ENCODE results near the gene FN3KRP.
"Not testable (repeated sequence)": the region's sequence is repeated elsewhere in the genome, so short reads cannot be mapped to it uniquely, and the experiment has no call there.

Gene FN3KRP

DNA sequence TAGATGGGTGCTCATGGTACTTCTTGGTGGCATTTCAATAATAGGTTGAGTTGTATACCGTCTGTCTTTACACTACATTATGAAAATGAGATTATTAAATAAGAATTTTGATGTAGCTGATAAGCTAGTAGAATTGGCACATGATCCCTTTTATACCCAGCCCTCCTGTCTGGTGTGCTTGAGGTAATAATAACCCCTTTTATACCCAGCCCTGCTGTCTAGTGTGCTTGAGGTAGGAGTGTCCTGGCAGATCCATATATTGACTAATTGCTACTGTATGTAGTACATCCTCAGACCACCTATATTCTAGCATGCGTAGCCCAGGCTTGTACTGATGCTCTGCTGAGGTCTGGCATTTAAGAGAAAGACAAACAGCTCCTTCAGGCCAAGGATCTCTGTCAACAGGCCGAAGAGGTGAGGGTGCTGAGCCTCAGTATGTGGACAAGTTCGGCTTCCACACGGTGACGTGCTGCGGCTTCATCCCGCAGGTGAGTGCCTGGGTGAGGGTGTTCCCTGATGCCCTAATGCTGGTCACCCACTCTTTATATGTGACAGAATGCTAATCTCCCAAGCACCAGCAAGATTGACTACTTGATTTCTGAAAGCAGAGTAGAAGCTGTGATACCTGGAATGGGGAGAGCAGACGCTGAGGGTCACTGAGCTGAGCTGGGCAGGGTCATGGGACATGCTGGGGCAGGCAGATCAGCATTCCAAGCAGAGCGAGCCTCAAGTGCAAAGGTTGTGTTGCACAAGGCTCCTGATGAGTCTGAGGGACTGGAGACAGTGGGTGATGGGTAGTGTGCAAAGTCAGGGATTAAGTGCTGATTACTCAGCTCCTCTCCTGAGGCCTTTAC lies 24.6 kb downstream of the FN3KRP start:
- Histone ChIP-seq H3K36me3 (no peaks in the 10 kb centered on the region), H3K9me3 (no peaks in the 10 kb centered on the region), H3K27me3 (peaks cover 10% of the 10 kb centered on the region), H3K27ac (no peak overlapping the region), H3K4me1 (ENCODE audit: control insufficient read depth in 1 of 2, insufficient read depth in 1 of 2, low read depth in 1 of 2, low read length in 1 of 2) (no peaks in the 10 kb centered on the region), H3K4me3 (ENCODE audit: low read depth in 1 of 2, low read length in 1 of 2) (no peak overlapping the region)
- TF ChIP-seq, protein P1, sequence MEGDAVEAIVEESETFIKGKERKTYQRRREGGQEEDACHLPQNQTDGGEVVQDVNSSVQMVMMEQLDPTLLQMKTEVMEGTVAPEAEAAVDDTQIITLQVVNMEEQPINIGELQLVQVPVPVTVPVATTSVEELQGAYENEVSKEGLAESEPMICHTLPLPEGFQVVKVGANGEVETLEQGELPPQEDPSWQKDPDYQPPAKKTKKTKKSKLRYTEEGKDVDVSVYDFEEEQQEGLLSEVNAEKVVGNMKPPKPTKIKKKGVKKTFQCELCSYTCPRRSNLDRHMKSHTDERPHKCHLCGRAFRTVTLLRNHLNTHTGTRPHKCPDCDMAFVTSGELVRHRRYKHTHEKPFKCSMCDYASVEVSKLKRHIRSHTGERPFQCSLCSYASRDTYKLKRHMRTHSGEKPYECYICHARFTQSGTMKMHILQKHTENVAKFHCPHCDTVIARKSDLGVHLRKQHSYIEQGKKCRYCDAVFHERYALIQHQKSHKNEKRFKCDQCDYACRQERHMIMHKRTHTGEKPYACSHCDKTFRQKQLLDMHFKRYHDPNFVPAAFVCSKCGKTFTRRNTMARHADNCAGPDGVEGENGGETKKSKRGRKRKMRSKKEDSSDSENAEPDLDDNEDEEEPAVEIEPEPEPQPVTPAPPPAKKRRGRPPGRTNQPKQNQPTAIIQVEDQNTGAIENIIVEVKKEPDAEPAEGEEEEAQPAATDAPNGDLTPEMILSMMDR (IDR thresholded peaks at IDR 0.05) = no peak

DNA sequence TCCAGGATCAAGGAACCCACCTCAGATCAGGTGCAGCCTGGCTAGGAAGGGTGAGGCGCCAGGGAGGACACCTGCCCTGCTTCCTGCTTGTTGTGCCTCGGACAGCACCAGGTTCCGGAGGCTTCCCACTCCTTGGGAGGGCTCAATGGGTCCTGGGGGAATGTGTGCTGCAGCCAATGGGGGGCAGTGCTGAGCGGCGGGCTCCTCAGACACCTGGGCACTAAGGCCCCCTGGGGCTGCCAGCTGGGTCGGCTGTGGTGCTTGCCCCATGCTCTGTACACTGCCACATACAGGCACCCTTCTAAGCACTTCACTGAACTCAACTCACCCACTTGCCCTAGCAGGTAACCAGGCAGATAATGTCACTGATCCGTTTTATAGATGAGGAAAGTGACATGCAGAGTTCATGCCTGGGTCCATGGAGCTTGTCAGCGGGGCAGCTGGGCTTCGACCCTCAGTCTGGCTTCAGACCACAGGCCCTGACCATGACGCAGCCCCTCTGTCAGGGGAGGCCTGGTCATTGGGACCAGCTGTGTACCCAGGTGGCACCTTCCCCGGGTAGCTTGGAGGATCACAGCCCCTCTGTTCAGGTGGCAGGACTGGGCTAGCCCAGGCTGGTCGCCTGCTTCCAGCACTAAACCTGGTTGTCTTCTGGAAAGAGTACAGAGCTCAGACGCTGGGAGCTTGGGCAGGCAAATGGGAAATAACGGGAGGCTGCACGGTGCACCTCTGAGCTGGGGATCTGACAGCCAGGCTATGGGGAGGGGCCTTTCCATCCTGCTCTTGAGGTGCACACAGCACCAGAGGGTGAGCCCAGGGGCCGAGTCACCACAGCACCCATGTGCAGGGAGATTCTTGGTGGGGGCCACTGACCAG lies 27.1 kb downstream of the FN3KRP start:
- no peaks in the 10 kb centered on the region for H3K9me3 ChIP-seq
- no peaks in the 10 kb centered on the region for H3K4me1 ChIP-seq (ENCODE audit: control insufficient read depth in 1 of 2, insufficient read depth in 1 of 2, low read depth in 1 of 2, low read length in 1 of 2)
- TF ChIP-seq, protein P1 (IDR thresholded peaks at IDR 0.05) = no peak
- H3K27me3 ChIP-seq = no peaks in the 10 kb centered on the region
- H3K36me3 ChIP-seq = no peaks in the 10 kb centered on the region
- H3K27ac ChIP-seq = no peak overlapping the region
- H3K4me3 ChIP-seq (ENCODE audit: low read depth in 1 of 2, low read length in 1 of 2) = no peak overlapping the region

DNA sequence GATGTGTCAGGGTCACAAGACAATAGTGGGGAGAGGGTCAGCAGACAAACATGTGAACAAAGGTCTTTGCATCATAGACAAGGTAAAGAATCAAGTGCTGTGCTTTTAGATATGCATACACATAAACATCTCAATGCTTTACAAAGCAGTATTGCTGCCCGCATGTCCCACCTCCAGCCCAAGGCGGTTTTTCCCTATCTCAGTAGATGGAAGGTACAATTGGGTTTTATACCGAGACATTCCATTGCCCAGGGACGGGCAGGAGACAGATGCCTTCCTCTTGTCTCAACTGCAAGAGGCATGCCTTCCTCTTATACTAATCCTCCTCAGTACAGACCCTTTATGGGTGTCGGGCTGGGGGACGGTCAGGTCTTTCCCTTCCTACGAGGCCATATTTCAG lies 28.2 kb downstream of the FN3KRP start:
- H3K4me3 ChIP-seq (ENCODE audit: low read depth in 1 of 2, low read length in 1 of 2) = not testable (repeated sequence)

DNA sequence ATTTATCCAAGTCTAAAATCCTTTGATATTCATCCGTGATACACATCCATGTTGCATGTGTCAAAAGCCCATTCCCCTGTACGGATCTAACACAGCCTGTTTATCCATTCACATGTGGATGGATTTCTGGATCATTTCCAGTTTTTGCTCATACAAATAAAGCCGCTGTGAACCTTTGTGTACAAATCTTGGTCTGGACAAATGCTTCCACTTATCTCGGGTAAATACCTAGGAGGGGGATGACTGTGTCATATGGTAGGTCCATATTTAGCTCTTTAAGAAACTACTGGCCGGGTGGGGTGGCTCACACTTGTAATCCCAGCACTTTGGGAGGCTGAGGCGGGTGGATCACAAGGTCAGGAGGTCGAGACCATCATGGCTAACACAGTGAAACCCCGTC lies 29.0 kb downstream of the FN3KRP start:
- TF ChIP-seq, protein P1 (IDR thresholded peaks at IDR 0.05) = no peak
- Histone ChIP-seq H3K9me3 (no peaks in the 10 kb centered on the region), H3K27me3 (peaks cover 19% of the 10 kb centered on the region), H3K27ac (no peak overlapping the region), H3K36me3 (no peaks in the 10 kb centered on the region), H3K4me3 (ENCODE audit: low read depth in 1 of 2, low read length in 1 of 2) (no peak overlapping the region), H3K4me1 (ENCODE audit: control insufficient read depth in 1 of 2, insufficient read depth in 1 of 2, low read depth in 1 of 2, low read length in 1 of 2) (no peaks in the 10 kb centered on the region)

More for the DNA sequence above, 28.2 kb downstream of the FN3KRP start:
- not testable (repeated sequence) for H3K4me1 ChIP-seq (ENCODE audit: control insufficient read depth in 1 of 2, insufficient read depth in 1 of 2, low read depth in 1 of 2, low read length in 1 of 2); H3K27ac ChIP-seq; H3K9me3 ChIP-seq; H3K36me3 ChIP-seq
- peaks cover 11% of the 10 kb centered on the region for H3K27me3 ChIP-seq

DNA sequence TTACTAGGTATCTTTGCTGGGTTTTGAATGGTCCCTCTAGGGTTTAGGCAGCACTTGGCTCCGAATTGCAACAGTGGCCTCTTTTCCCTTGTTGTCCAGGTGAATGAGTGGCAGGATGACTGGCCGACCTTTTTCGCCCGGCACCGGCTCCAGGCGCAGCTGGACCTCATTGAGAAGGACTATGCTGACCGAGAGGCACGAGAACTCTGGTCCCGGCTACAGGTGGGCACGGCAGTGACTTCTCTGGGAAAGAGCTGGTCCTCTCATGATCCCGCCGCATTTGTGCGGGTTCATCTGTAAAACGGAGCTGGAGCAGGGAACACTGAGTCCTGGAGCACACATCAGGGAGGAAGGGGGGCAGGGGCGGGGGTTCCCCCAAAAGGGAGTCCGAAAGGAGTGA lies 32.2 kb downstream of the FN3KRP start:
- H3K9me3 ChIP-seq = no peaks in the 10 kb centered on the region
- H3K4me1 ChIP-seq (ENCODE audit: control insufficient read depth in 1 of 2, insufficient read depth in 1 of 2, low read depth in 1 of 2, low read length in 1 of 2) = peaks cover 10 to 13% of the 10 kb centered on the region in 2 experiments
- peaks cover 45% of the 10 kb centered on the region for H3K27me3 ChIP-seq
- no peaks in the 10 kb centered on the region for H3K36me3 ChIP-seq
- H3K27ac ChIP-seq = no peak overlapping the region
- TF ChIP-seq, protein P1 (IDR thresholded peaks at IDR 0.05) = no peak
- no peak overlapping the region for H3K4me3 ChIP-seq (ENCODE audit: low read depth in 1 of 2, low read length in 1 of 2)

Measured in neutrophil (primary cell).